Measurements from ENCODE around the gene NGF.

The NGF gene

GRCh38 chr1:115336741-115337140 lies 1.3 kb downstream of the NGF start:
- no peak for DNase-seq (ENCODE audit: low read depth, low spot score)

- no peak for DNase-seq (ENCODE audit: low read depth, low spot score)
These were observed 5.0 kb downstream of the NGF start for GRCh38 chr1:115332813-115333608.

- no peak for DNase-seq (ENCODE audit: low read depth, low spot score)
These were observed 6.3 kb downstream of the NGF start for GRCh38 chr1:115331558-115332331.

DNA sequence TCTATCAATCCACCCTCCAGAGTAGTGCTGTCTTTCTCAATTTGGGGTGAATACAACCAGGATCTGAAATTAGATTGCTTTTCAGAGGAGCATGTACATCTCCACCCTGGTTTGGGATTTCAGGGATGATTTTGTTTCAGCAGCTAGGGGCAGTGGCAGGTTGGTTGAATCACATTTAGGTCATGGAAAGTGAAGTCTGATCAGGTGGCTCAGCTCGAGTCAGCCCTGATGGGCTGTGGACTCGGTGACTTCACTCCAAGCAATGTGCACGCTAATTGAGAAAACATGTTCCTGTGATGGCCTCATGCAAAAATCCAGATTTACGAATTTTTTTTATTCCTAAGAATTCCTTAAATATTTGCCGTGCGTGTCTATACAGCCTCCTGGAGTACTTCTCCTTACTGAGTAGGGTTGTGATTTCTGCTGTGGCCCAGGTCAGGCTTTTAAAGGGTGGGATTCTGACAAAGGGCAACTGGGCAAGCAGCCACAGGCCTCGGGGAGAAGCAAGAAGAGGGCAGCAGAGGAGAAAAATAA lies 7.5 kb downstream of the NGF start:
- DNase-seq (ENCODE audit: low read depth, low spot score), result no peak

- DNase-seq (ENCODE audit: low read depth, low spot score), result no peak
These were observed 8.1 kb downstream of the NGF start for GRCh38 chr1:115329965-115330364.

- DNase-seq (ENCODE audit: low read depth, low spot score), result no peak
These were observed 10.8 kb downstream of the NGF start for GRCh38 chr1:115327270-115327669.

- DNase-seq (ENCODE audit: low read depth, low spot score), result no peak
These were observed 11.6 kb downstream of the NGF start for GRCh38 chr1:115326419-115326818.

DNA sequence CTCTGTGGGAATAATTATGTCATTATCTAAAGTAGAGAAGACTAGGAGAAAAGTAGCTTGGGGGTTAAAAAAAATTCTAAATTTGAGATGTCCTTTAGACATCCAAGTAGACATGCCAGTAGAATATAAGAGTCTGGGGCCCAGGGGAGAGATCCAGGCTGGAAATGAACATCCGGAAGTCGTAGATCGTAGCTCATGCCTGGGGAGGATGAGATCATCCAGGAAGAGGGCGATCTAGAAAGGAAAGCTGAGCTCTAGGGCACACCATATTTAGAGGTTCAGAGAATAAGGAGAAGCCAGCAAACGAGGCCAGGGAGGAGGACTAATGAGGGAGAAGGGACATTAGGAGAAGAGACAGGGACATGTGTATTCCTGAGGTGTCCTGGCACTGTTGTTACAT lies 12.2 kb downstream of the NGF start:
- no peak for DNase-seq (ENCODE audit: low read depth, low spot score)

- no peak for DNase-seq (ENCODE audit: low read depth, low spot score)
These were observed 13.2 kb downstream of the NGF start for GRCh38 chr1:115324649-115325420.

DNA sequence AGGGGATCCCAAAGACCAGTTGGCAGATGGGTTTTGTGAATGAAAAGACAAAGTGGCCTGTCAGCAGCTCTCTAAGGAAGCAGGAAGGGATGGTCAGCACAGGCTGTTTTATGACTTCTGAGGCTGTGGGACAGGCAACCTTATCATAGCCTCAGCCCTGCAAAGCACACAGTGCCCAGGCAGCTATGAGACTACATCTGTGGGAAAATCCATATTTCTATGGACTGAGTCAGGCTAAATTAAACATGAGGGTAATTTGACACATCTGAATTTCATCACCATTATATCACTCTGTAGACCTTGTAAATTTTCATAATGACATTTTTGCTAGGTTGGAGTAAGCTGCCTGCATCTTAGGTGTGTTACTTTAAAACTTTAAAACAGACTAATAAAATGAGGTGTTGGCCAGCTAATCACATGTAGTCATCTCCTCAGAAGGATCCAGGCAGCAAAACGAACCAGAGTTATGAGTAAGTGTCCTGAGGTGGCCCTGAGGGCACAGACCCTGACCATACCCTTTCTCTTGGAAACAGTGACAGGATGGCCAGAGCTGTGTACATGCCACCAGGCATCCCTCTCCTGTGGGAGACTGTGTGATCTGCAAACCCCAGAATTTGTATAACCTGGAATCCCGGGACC lies 14.6 kb downstream of the NGF start:
- no peak for DNase-seq (ENCODE audit: low read depth, low spot score)

DNA sequence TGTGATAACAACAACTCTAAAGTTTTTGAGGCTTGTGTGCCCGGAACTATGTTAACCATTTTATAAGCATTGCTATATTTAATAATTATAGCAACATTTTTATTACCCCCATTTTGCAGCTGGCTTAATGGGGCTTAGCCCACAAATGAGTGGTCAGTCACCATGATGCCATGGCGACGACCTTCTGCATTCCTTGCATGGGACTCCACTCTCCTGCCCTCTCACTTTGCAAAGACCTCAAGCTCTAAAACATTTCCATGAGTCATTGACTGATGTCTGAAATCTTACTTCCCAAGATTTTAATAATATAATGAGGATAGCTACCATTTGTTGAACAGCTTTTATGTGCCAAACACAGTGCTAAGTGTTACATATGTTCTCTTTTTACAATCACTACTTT lies 15.4 kb downstream of the NGF start:
- DNase-seq (ENCODE audit: low read depth, low spot score), result no peak

DNA sequence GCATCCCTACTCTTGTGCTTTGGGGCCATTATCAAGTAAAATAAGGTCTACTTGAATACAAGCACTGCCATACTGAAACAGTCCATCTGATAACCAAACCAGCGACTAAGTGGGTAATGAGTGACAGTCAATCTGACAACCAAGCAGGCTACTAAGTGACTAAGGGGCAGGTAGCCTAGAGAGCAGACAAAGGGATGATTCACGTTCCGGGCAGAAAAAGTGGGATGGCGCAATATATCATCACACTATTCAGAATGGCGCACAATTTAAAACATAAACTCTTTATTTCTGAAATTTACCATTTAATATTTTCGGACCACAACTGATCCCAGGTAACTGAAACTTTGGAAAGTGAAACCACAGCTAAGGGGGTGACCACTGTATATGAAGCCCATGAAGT lies 17.7 kb downstream of the NGF start:
- DNase-seq (ENCODE audit: low read depth, low spot score), result no peak

- DNase-seq (ENCODE audit: low read depth, low spot score), result no peak
These were observed 18.3 kb downstream of the NGF start for GRCh38 chr1:115319706-115320105.

GRCh38 chr1:115317101-115318012 lies 20.7 kb downstream of the NGF start:
- DNase-seq (ENCODE audit: low read depth, low spot score), result no peak

DNA sequence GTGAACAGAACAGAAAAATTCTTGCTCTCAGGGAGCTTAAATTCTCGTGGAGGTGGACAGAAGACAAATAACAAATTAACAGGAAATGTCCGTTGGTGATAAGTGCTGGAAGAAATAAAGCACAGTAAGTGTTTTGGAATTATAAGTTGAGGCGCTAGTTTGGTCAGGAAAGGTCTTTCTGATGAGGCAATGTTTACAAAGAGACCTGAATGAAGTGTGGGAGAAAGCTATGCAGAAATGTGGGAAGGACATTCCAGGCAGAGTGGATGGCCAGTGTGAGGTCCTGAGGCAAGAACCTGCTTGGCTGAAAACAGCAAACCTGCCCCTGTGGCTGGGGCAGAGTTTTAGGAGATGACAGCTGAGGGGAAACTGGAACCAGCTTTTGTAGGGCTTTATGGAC lies 23.3 kb downstream of the NGF start:
- DNase-seq (ENCODE audit: low read depth, low spot score), result no peak

DNA sequence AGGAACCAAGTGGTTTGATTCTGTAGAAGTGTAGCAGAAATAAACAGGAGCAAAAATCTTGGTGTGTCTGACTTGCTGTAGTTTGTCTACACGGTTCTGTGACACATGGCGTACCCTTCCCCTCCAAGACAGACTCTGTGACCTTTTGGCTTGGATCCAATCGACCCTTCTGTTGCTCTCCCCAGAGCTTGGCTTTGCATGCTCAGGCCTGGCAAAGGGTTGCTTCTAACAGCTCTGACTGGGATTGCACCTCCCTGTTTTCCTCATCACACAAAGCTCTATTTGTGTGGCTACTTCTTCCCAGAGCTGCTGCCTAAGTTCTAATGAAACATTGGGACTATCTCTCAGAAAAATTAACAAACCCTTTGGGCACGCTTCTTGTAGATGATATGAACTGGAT lies 24.0 kb downstream of the NGF start:
- DNase-seq (ENCODE audit: low read depth, low spot score), result no peak

- DNase-seq (ENCODE audit: low read depth, low spot score), result no peak
These were observed 24.9 kb downstream of the NGF start for GRCh38 chr1:115313182-115313581.

DNA sequence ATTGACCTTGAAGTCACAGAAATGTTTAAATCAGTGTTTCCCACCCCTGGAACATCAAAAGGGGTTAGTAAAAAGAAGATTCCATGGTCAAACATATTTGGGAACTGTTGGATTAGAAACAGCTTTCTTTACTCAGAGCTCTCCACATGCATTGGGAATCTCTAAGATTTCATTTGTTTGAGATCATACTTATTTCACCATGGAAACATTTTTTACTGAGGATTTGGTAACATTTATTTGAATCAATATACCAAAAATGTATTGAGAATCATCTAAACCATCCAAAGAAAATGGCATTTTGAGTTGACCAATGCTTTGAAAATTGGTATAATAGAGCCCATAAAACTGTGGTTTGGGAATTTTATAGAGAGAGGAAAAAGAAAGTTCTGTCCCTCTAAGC lies 25.3 kb downstream of the NGF start:
- no peak for DNase-seq (ENCODE audit: low read depth, low spot score)

- no peak for DNase-seq (ENCODE audit: low read depth, low spot score)
These were observed 26.5 kb downstream of the NGF start for GRCh38 chr1:115311474-115311989.

Data from iPS DF 19.7 (cell line).